AG10803 (cell line): ENCODE results near the gene DAZL.

Experiments
- DNase-seq: peaks from one replicate; pipeline ENCODE4 v3.0.0; 2010; ENCODE audit warnings: low read depth
- H3K4me3 ChIP-seq: 2 replicates; pipeline ENCODE4 v1.5.1; 2011; ENCODE audit warnings: mild to moderate bottlenecking, low read length, control low read depth
- CTCF ChIP-seq: conservative IDR thresholded peaks from 2 replicates; pipeline ENCODE4 v1.5.1; 2011; ENCODE audit warnings: mild to moderate bottlenecking, low read length, control low read depth, inconsistent platforms

Gene DAZL

DNA sequence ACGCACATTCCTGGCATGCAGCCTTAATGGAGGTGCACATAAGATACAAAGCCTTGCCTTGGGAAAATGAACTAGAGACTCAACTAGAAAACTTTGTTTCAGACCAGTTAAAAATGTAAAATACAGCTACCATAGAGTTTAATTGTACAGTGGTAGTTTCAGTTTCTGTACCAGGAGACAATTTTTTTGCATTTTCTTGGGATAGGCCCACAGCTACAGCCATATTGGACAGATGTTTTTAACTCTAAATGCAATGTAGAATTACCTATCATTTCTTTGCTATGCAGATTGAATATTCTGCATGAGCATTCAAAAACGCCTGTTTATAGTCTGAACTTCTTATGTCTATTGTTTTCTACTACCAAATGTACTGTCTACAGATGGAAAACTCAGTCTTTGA is 20.3 kb downstream of the DAZL start:
- DNase-seq, result no peak
- TF ChIP-seq CTCF, result no peak
- no peak overlapping the region for H3K4me3 ChIP-seq

- no peak for TF ChIP-seq CTCF
- DNase-seq, result no peak
- H3K4me3 ChIP-seq, result no peak overlapping the region
Observed at GRCh38 chr3:16583551-16583950, 21.7 kb downstream of the DAZL start.

DNA sequence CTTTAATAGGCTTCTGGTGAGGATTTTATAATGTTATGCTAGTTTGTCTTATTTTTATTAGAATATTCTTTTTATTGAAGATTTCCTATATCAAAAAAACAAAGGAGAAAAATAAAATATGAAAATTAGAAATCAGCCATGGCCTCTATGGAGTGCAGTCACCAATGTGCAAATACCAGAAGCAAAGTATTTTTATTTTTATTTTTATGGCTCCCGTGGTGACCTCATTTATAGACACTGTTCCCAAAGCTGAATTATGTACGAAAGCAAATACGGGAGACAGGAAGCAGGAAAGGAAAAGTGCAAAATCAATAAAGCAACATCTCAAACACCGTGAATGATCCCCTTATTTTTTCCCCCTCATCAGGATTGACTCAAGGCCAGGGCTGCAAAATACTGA is 35.1 kb downstream of the DAZL start:
- H3K4me3 ChIP-seq, result no peak overlapping the region
- TF ChIP-seq CTCF, result no peak
- DNase-seq, result no peak

- DNase-seq, result no peak
Observed at GRCh38 chr3:16568532-16568931, 36.7 kb downstream of the DAZL start.

DNA sequence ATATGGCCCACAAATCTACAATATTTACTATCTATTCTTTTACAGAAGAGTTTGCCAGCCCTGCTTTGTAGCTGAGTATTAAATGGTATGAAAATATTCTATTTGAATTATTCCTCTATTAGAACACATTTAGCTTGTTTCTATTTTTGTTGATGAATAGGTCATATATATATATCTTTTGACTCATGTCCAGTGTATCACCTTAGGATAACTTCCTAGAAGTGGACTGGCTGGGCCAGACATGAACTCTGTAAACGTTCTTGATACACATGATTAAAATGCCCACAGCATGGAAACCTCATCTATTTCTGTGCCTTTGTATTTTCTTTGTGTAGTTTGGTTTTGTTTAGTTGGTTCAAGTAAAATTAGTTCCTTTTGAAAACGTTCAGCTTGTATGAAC is 37.1 kb downstream of the DAZL start:
- no peak for TF ChIP-seq CTCF
- DNase-seq, result no peak
- H3K4me3 ChIP-seq, result no peak overlapping the region

More at GRCh38 chr3:16568532-16568931, 36.7 kb downstream of the DAZL start:
- no peak for TF ChIP-seq CTCF
- H3K4me3 ChIP-seq, result no peak overlapping the region

DNA sequence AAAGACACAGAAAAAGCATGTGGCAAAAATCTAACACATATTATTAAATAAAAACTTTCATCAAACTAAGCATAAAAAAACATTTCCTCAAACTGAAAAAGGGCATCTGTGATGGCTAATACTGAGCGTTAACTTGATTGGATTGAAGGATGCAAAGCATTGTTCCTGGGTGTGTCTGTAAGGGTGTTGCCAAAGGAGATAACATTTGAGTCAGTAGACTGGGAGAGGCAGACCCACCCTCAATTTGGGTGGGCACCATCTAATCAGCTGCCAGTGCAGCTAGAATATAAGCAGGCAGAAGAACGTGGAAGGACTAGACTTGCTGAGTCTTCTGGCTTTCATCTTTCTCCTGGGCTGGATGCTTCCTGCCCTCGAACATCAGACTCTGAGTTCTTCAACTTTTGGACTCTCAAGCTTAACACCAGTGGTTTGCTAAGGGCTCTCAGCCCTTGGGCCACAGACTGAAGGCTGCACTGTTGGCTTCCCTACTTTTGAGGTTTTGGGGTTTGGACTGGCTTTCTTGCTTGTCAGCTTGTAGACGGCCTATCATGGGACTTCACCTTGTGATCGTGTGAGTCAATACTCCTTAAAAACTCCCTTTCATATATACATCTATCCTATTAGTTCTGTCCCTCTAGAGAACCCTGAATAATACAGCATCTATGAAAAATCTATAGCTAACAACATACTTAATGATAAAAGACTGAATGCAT is 45.4 kb downstream of the DAZL start:
- no peak for DNase-seq
- no peak overlapping the region for H3K4me3 ChIP-seq
- TF ChIP-seq CTCF, result no peak

DNA sequence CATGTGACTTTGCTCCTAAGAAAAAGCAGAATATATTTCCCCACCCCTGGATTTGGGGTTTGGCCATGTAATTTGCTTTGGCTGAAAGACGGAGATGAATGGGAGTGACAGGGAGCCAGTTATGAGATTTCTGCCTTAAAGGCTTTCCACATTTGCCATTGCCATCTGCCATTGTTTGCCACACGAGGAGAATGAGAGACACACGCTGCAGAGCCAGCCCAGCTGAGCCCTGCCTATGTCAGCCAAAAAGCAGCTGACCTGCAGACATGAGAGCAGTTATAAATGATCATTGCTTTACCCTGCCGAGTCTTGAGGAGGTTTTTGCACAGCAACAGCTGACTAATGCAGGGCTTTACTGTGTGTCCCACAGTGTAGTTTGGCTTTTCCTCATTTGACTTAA is 51.1 kb downstream of the DAZL start:
- H3K4me3 ChIP-seq, result no peak overlapping the region
- DNase-seq, result no peak
- TF ChIP-seq CTCF, result no peak
